H1 (cell line): Measurements from ENCODE around the gene PTPN3. TPM values are rescaled to one million over a fixed set of nuclear protein-coding genes. Genes with fewer than 3 reads are reported as not detected.

Experiments
- CTCF ChIA-PET: fragments of 300-600 bp; sonication (Branson Sonifier 250); formaldehyde crosslinking; loops from one replicate; lab custom pipeline; 2021; ENCODE audit not compliant: partially characterized antibody; lab: Charles Lee
- POLR2A ChIA-PET: fragments of 300-600 bp; sonication (Branson Sonifier 250); formaldehyde crosslinking; loops from one replicate; lab custom pipeline; 2021; ENCODE audit warnings: inconsistent platforms; ENCODE audit not compliant: partially characterized antibody; lab: Charles Lee
- DNase-seq, 2 experiments: peaks; one replicate each; pipeline versions ENCODE4 v3.0.0 to v3.0.0-alpha.2; 2010 to 2022; ENCODE audit warnings: low spot score in 2 of 2, low read depth in 1 of 2, mixed read lengths in 1 of 2
- FAIRE-seq: peaks from 2 replicates; lab custom pipeline; 2011; peaks lifted over from hg19 to GRCh38; lab: Jason Lieb, UNC
- H2AFZ ChIP-seq: 2 replicates; pipeline ENCODE4 v1.8.1; 2012; ENCODE audit warnings: low read length, inconsistent platforms
- H2AK5ac ChIP-seq: 2 replicates; pipeline ENCODE4 v1.6.1; 2013; ENCODE audit warnings: low read depth, low read length
- H2BK120ac ChIP-seq: replicated peaks from 2 replicates; pipeline ENCODE3; 2013; ENCODE audit warnings: low read depth, low read length, inconsistent platforms
- H2BK12ac ChIP-seq: 2 replicates; pipeline ENCODE4 v1.6.1; 2013; ENCODE audit warnings: low read depth, low read length
- H2BK15ac ChIP-seq: 2 replicates; pipeline ENCODE4 v1.6.1; 2013; ENCODE audit warnings: low read length
- H2BK20ac ChIP-seq: 2 replicates; pipeline ENCODE4 v1.6.1; 2013; ENCODE audit warnings: low read length
- H2BK5ac ChIP-seq: 2 replicates; pipeline ENCODE4 v1.6.1; 2013; ENCODE audit warnings: low read depth, low read length
- H3K14ac ChIP-seq: 2 replicates; pipeline ENCODE4 v1.6.1; 2013; ENCODE audit warnings: inconsistent platforms; ENCODE audit not compliant: insufficient read length
- H3K18ac ChIP-seq: 2 replicates; pipeline ENCODE4 v1.6.1; 2013; ENCODE audit warnings: low read length; ENCODE audit errors: extremely low read depth
- H3K23ac ChIP-seq: 2 replicates; pipeline ENCODE4 v1.6.1; 2013; ENCODE audit warnings: inconsistent platforms; ENCODE audit not compliant: insufficient read length
- H3K23me2 ChIP-seq: 2 replicates; pipeline ENCODE4 v1.6.1; 2013; ENCODE audit warnings: low read depth, low read length
- H3K27ac ChIP-seq: 2 replicates; pipeline ENCODE4 v1.6.1; 2011; ENCODE audit warnings: low read depth, low read length, inconsistent platforms
- H3K27me3 ChIP-seq, 4 experiments: replicated peaks in 1 of 4; 1 replicate in 1 of 4; 2 replicates in 3 of 4; pipeline versions ENCODE4 v1.6.1 to v1.8.1; 2011 to 2013; ENCODE audit warnings: low read length in 3 of 4, mild to moderate bottlenecking in 3 of 4, inconsistent platforms in 2 of 4, mixed read lengths in 2 of 4, moderate library complexity in 1 of 4; ENCODE audit not compliant: control insufficient read depth in 3 of 4, insufficient read depth in 3 of 4; ENCODE audit errors: extremely low read depth in 1 of 4
- H3K36me3 ChIP-seq, 4 experiments: 2 replicates each; pipeline versions ENCODE4 v1.6.1 to v1.8.1; 2011 to 2013; ENCODE audit warnings: mild to moderate bottlenecking in 4 of 4, low read length in 3 of 4, moderate library complexity in 2 of 4, control low read depth in 1 of 4, inconsistent platforms in 1 of 4; ENCODE audit not compliant: insufficient read depth in 4 of 4, control insufficient read depth in 2 of 4
- H3K4ac ChIP-seq: replicated peaks from 2 replicates; pipeline ENCODE3; 2013; ENCODE audit warnings: low read length, low read depth, mixed read lengths, inconsistent platforms; ENCODE audit not compliant: insufficient read length
- H3K4me1 ChIP-seq, 4 experiments: replicated peaks in 1 of 4; 1 replicate in 1 of 4; 2 replicates in 3 of 4; pipeline versions ENCODE4 v1.6.1 to v1.8.1; 2011 to 2013; ENCODE audit warnings: low read length in 3 of 4, inconsistent platforms in 2 of 4, mixed read lengths in 1 of 4; ENCODE audit not compliant: insufficient read depth in 4 of 4, control insufficient read depth in 3 of 4
- H3K4me2 ChIP-seq, 2 experiments: 2 replicates each; pipeline versions ENCODE4 v1.6.1 to v1.8.1; 2011 to 2013; ENCODE audit warnings: low read depth in 2 of 2, low read length in 2 of 2, control low read depth in 1 of 2, inconsistent platforms in 1 of 2, mild to moderate bottlenecking in 1 of 2; ENCODE audit not compliant: insufficient read depth in 1 of 2
- H3K4me3 ChIP-seq, 4 experiments: fragments of 200-600, 300-600 bp in 1 of 4; sonication (generic), shearing (Covaris generic), sonication (Bioruptor Twin) in 1 of 4; 2 replicates each; pipeline versions ENCODE4 v1.5.1 to v1.8.1; 2011 to 2016; ENCODE audit warnings: low read length in 4 of 4, low read depth in 3 of 4, control low read depth in 2 of 4, inconsistent platforms in 2 of 4, mild to moderate bottlenecking in 2 of 4, mixed read lengths in 1 of 4, moderate library complexity in 1 of 4; ENCODE audit not compliant: insufficient read depth in 2 of 4; ENCODE audit errors: extremely low read depth in 1 of 4
- H3K56ac ChIP-seq: replicated peaks from 2 replicates; pipeline ENCODE3; 2013; ENCODE audit warnings: low read depth, mild to moderate bottlenecking, mixed read lengths, low read length, inconsistent platforms; ENCODE audit not compliant: insufficient read length
- H3K79me1 ChIP-seq: 2 replicates; pipeline ENCODE4 v1.6.1; 2013; ENCODE audit warnings: low read depth, low read length, control low read depth
- H3K79me2 ChIP-seq, 2 experiments: 2 replicates each; pipeline versions ENCODE4 v1.6.1 to v1.8.1; 2012 to 2013; ENCODE audit warnings: low read length in 2 of 2, mild to moderate bottlenecking in 2 of 2, inconsistent platforms in 1 of 2; ENCODE audit not compliant: insufficient read depth in 2 of 2, control insufficient read depth in 1 of 2
- H3K9ac ChIP-seq, 4 experiments: replicated peaks in 1 of 4; 1 replicate in 1 of 4; 2 replicates in 3 of 4; pipeline versions ENCODE4 v1.6.1 to v1.8.1; 2011 to 2013; ENCODE audit warnings: low read depth in 3 of 4, low read length in 3 of 4, control low read depth in 2 of 4, mild to moderate bottlenecking in 2 of 4, moderate library complexity in 2 of 4, inconsistent platforms in 1 of 4; ENCODE audit errors: extremely low read depth in 1 of 4
- H3K9me3 ChIP-seq, 2 experiments: 2 replicates each; pipeline versions ENCODE4 v1.6.1 to v1.8.1; 2012 to 2013; ENCODE audit warnings: mild to moderate bottlenecking in 2 of 2, moderate library complexity in 2 of 2, control low read depth in 1 of 2, inconsistent platforms in 1 of 2, low read depth in 1 of 2, low read length in 1 of 2, mixed read lengths in 1 of 2; ENCODE audit not compliant: insufficient read depth in 2 of 2
- H4K20me1 ChIP-seq, 2 experiments: replicated peaks in 1 of 2; 2 replicates each; pipeline versions ENCODE3 to v1.8.1; 2011 to 2013; ENCODE audit warnings: inconsistent platforms in 2 of 2, low read length in 2 of 2, mild to moderate bottlenecking in 1 of 2; ENCODE audit not compliant: insufficient read depth in 2 of 2, control insufficient read depth in 1 of 2
- H4K5ac ChIP-seq: 2 replicates; pipeline ENCODE4 v1.6.1; 2013; ENCODE audit warnings: low read length, low read depth, mixed read lengths, inconsistent platforms; ENCODE audit not compliant: insufficient read length
- H4K8ac ChIP-seq: 2 replicates; pipeline ENCODE4 v1.8.0; 2013; ENCODE audit warnings: mild to moderate bottlenecking, moderate library complexity, low read length, inconsistent platforms; ENCODE audit not compliant: insufficient read depth; ENCODE audit errors: extremely low read depth
- H4K91ac ChIP-seq: replicated peaks from 2 replicates; pipeline ENCODE3; 2013; ENCODE audit warnings: low read length, mixed read lengths, inconsistent platforms; ENCODE audit not compliant: insufficient read length
- BCL11A ChIP-seq, 2 experiments: IDR thresholded peaks; one replicate each; pipeline ENCODE4 v1.6.1; 2011; ENCODE audit warnings: low read depth in 2 of 2, low read length in 2 of 2, mild to moderate bottlenecking in 2 of 2
- EZH2 ChIP-seq: fragments of 200-600 bp; sonication (generic); IDR thresholded peaks from 2 replicates; pipeline ENCODE4 v1.7.1; 2012; ENCODE audit warnings: low read depth, mild to moderate bottlenecking, moderate library complexity, low read length, inconsistent platforms; ENCODE audit not compliant: severe bottlenecking
- POLR2AphosphoS5 ChIP-seq: IDR thresholded peaks from 2 replicates; pipeline ENCODE4 v1.6.1; 2011; ENCODE audit warnings: low read depth, low read length
- RNF2 ChIP-seq: fragments of 200-900, 300-1000 bp; sonication (generic); IDR thresholded peaks from 2 replicates; pipeline ENCODE4 v1.7.1; 2016; ENCODE audit warnings: borderline replicate concordance, low read depth, mild to moderate bottlenecking, antibody characterized with exemption, low read length; ENCODE audit not compliant: poor library complexity, severe bottlenecking; ENCODE audit errors: missing control alignments
- RXRA ChIP-seq: IDR thresholded peaks from 2 replicates; pipeline ENCODE4 v1.6.1; 2011; ENCODE audit warnings: low read depth, mild to moderate bottlenecking, low read length, moderate library complexity; ENCODE audit not compliant: insufficient read depth
- SIN3A ChIP-seq, 2 experiments: IDR thresholded peaks in 1 of 2; conservative IDR thresholded peaks in 1 of 2; 2 replicates each; pipeline ENCODE4 v1.6.1; 2011 to 2012; ENCODE audit warnings: low read length in 2 of 2, improper control_type of control experiment in 1 of 2, low read depth in 1 of 2, mild to moderate bottlenecking in 1 of 2
- SIRT6 ChIP-seq: IDR thresholded peaks from one replicate; pipeline ENCODE4 v1.7.1; 2012; ENCODE audit warnings: low read length, inconsistent platforms
- TAF7 ChIP-seq: optimal IDR thresholded peaks from 2 replicates; pipeline ENCODE3; 2011; ENCODE audit warnings: low read depth, mild to moderate bottlenecking, inconsistent platforms, low read length, moderate library complexity, borderline replicate concordance
- YY1 ChIP-seq: IDR thresholded peaks from 2 replicates; pipeline ENCODE4 v1.6.1; 2011; ENCODE audit warnings: low read depth, mild to moderate bottlenecking, low read length
- WGBS, 2 experiments: shearing (Covaris generic) in 1 of 2; methylation state at CpG; one replicate each; pipeline versions ENCODE4 v1.1.6 to v1.1.7; 2013 to 2015; ENCODE audit warnings: low lambda C conversion rate in 2 of 2, mixed read lengths in 2 of 2, inconsistent platforms in 1 of 2, low coverage in 1 of 2, missing lambda C conversion rate in 1 of 2; ENCODE audit not compliant: insufficient replicate concordance in 2 of 2, insufficient coverage in 1 of 2, insufficient read length in 1 of 2; ENCODE audit errors: extremely low coverage in 1 of 2, missing lambda C conversion rate in 1 of 2; 5-methylcytosine and 5-hydroxymethylcytosine counted together
- polyA plus RNA-seq, 7 experiments: library from polyadenylated mRNA; depleted of rRNA in 3 of 7; stranded (reverse) in 5 of 7; unstranded in 2 of 7; fragments of >200 nt in 5 of 7; fragments of 200-250 nt in 2 of 7; gene quantifications; 1 replicate in 5 of 7; 2 replicates in 1 of 7; 4 replicates in 1 of 7; pipeline versions ENCODE4 v1.2.1 to v1.2.3, GENCODE V29; 2011 to 2013; ENCODE audit warnings: missing spikeins in 2 of 7, mixed read lengths in 2 of 7
- total RNA-seq: library from RNA; stranded (reverse); fragmentation: NEBNext Ultra II Directional; extraction: Animal tissue kit (Norgen Biotek cat#: 25700); gene quantifications from 2 replicates; pipeline ENCODE4 v1.2.1, GENCODE V29; 2021
- TF ChIP-seq, protein P1 (sequence below): IDR thresholded peaks from 2 replicates; pipeline ENCODE4 v1.6.1; 2012; ENCODE audit warnings: low read length, inconsistent platforms
- TF ChIP-seq, protein P2 (sequence below): IDR thresholded peaks from 2 replicates; pipeline ENCODE4 v1.6.1; 2012; ENCODE audit warnings: inconsistent platforms

Gene PTPN3
- total and polyA plus RNA-seq, 2 of the 8 experiments (the other 6 are each of a cell fraction or from before 2014, with no cell fraction given) = 2.9 to 3.7 TPM

DNA sequence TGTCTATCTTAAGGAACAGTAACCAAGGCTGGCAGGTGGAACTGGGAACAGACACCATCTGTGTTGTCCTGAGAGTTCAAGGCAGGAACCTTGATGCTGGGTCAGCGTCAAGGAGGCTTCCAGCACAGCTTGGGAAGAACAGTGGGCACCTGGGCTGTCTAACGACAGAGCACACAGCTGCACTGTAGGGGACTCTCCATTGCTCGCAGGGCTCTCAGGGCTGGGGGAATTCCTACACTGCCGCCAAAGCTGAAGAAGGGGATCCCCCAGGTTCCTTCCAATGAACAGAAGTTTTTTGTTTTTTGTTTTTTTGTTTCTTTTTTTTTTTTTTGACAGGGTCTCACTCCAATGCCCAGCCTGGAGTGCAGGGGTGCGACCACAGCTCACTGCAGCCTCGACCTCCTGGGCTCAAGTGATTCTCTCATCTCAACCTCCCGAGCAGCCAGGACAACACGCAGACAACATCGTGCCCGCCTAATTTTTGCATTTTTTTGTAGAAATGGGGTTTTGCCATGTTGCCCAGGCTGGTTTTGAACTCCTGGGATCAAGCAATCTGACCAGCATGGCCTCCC lies 81.9 kb downstream of the PTPN3 start:
- H3K56ac ChIP-seq = no peak overlapping the region
- H3K27ac ChIP-seq = no peak overlapping the region
- no peaks in the 10 kb centered on the region for H3K23me2 ChIP-seq
- no peak overlapping the region for H3K4me3 ChIP-seq
- H2AK5ac ChIP-seq = no peak overlapping the region
- no peak overlapping the region for H3K4ac ChIP-seq
- H3K4me1 ChIP-seq = peaks cover 0 to 5% (median under 1%) of the 10 kb centered on the region in 4 experiments; a peak in 1 of 7 replicates
- ChIA-PET POLR2A (no interaction called here), CTCF (interaction anchor here (1.3 to 3.7 kb wide), 2 partner anchors 13 to 25 kb away, joined by 3 to 25 read pairs; no protein-coding TSS in a partner anchor)
- H3K9me3 ChIP-seq = no peaks in the 10 kb centered on the region
- no peak overlapping the region for H3K4me2 ChIP-seq
- no peaks in the 10 kb centered on the region for H3K27me3 ChIP-seq
- no peaks in the 10 kb centered on the region for H3K79me1 ChIP-seq
- no peak overlapping the region for H3K23ac ChIP-seq
- 87% methylated on average over 10 of the region's 10 CpGs; no CpG with 5 or more reads in 1 of the 2 experiments for WGBS, 2 experiments
- no peak overlapping the region for H2BK20ac ChIP-seq
- H3K18ac ChIP-seq = no peak overlapping the region
- no peak overlapping the region for H2BK120ac ChIP-seq
- no peak overlapping the region for H4K91ac ChIP-seq
- H4K8ac ChIP-seq = no peak overlapping the region
- no peaks in the 10 kb centered on the region for H3K79me2 ChIP-seq
- H2BK5ac ChIP-seq = no peak overlapping the region
- no peak overlapping the region for H2BK15ac ChIP-seq
- H4K5ac ChIP-seq = no peak overlapping the region
- no peaks in the 10 kb centered on the region for H3K36me3 ChIP-seq
- no peak overlapping the region for H2AFZ ChIP-seq
- H3K14ac ChIP-seq = no peak overlapping the region
- H2BK12ac ChIP-seq = no peak overlapping the region; the same call in 1 of the 2 replicates
- no peak overlapping the region for H3K9ac ChIP-seq
- no peaks in the 10 kb centered on the region for H4K20me1 ChIP-seq
- no peak for FAIRE-seq
- no peak for DNase-seq
- TF ChIP-seq TAF7 (no peak), POLR2AphosphoS5 (no peak), RXRA (no peak), RNF2 (no peak), BCL11A (IDR thresholded peaks at IDR 0.05; ENCODE audit: low read depth in 2 of 2, low read length in 2 of 2) (no peak), SIN3A (conservative IDR thresholded peaks at IDR 0.05 in 1 of 2, IDR thresholded peaks at IDR 0.05 in 1 of 2; ENCODE audit: low read depth in 1 of 2, low read length in 2 of 2) (no peak), EZH2 (no peak), SIRT6 (no peak), YY1 (no peak)
- TF ChIP-seq, protein P1, sequence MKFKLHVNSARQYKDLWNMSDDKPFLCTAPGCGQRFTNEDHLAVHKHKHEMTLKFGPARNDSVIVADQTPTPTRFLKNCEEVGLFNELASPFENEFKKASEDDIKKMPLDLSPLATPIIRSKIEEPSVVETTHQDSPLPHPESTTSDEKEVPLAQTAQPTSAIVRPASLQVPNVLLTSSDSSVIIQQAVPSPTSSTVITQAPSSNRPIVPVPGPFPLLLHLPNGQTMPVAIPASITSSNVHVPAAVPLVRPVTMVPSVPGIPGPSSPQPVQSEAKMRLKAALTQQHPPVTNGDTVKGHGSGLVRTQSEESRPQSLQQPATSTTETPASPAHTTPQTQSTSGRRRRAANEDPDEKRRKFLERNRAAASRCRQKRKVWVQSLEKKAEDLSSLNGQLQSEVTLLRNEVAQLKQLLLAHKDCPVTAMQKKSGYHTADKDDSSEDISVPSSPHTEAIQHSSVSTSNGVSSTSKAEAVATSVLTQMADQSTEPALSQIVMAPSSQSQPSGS = no peak
- TF ChIP-seq, protein P2, sequence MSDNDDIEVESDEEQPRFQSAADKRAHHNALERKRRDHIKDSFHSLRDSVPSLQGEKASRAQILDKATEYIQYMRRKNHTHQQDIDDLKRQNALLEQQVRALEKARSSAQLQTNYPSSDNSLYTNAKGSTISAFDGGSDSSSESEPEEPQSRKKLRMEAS = no peak
